HCT116 (cell line): ENCODE data around the gene ADGRV1.
"Not testable (repeated sequence)": the region's sequence is repeated elsewhere in the genome, so short reads cannot be mapped to it uniquely, and the experiment has no call there.

ENCODE experiments used
- POLR2A ChIP-seq: IDR thresholded peaks from 2 replicates; pipeline ENCODE4 v1.7.0; 2011; ENCODE audit warnings: borderline replicate concordance; ENCODE audit not compliant: insufficient read depth, insufficient read length; ENCODE audit errors: extremely low read depth
- TF ChIP-seq, protein P1 (sequence below), 3 experiments: fragments of 200-600 bp in 1 of 3; sonication (generic) in 1 of 3; IDR thresholded peaks in 2 of 3; conservative IDR thresholded peaks in 1 of 3; 2 replicates each; pipeline ENCODE4 v1.5.1; 2012 to 2017; ENCODE audit warnings: low read depth in 2 of 3, low read length in 2 of 3, antibody characterized with exemption in 1 of 3, borderline replicate concordance in 1 of 3, control low read depth in 1 of 3, mild to moderate bottlenecking in 1 of 3, mixed read lengths in 1 of 3, mixed run types in 1 of 3, moderate library complexity in 1 of 3; ENCODE audit not compliant: insufficient read depth in 1 of 3

DNA sequence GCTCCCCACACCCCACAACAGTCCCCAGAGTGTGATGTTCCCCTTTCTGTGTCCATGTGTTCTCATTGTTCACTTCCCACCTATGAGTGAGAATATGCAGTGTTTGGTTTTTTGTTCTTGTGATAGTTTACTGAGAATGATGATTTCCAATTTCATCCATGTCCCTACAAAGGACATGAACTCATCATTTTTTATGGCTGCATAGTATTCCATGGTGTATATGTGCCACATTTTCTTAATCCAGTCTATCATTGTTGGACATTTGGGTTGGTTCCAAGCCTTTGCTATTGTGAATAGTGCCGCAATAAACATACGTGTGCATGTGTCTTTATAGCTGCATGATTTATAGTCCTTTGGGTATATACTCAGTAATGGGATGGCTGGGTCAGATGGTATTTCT lies 127.8 kb downstream of the ADGRV1 start:
- TF ChIP-seq, protein P1, sequence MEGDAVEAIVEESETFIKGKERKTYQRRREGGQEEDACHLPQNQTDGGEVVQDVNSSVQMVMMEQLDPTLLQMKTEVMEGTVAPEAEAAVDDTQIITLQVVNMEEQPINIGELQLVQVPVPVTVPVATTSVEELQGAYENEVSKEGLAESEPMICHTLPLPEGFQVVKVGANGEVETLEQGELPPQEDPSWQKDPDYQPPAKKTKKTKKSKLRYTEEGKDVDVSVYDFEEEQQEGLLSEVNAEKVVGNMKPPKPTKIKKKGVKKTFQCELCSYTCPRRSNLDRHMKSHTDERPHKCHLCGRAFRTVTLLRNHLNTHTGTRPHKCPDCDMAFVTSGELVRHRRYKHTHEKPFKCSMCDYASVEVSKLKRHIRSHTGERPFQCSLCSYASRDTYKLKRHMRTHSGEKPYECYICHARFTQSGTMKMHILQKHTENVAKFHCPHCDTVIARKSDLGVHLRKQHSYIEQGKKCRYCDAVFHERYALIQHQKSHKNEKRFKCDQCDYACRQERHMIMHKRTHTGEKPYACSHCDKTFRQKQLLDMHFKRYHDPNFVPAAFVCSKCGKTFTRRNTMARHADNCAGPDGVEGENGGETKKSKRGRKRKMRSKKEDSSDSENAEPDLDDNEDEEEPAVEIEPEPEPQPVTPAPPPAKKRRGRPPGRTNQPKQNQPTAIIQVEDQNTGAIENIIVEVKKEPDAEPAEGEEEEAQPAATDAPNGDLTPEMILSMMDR (IDR thresholded peaks at IDR 0.05 in 2 of 3, conservative IDR thresholded peaks at IDR 0.05 in 1 of 3; ENCODE audit: borderline replicate concordance in 1 of 3, insufficient read depth in 1 of 3, low read depth in 2 of 3, low read length in 2 of 3): not testable (repeated sequence)
- TF ChIP-seq POLR2A: not testable (repeated sequence)
